Activated naive CD8-positive, alpha-beta T cell (primary cell): ENCODE data around the gene FBLN5.

Experiments
- H3K27ac Mint-ChIP-seq: one replicate; pipeline ENCODE4 v1.8.0; 2021; ENCODE audit warnings: mixed read lengths
- H3K27me3 Mint-ChIP-seq: one replicate; pipeline ENCODE4 v1.8.0; 2021; ENCODE audit warnings: mixed read lengths
- H3K36me3 Mint-ChIP-seq: one replicate; pipeline ENCODE4 v1.8.0; 2021; ENCODE audit warnings: mixed read lengths
- H3K4me1 Mint-ChIP-seq: one replicate; pipeline ENCODE4 v1.8.0; 2021; ENCODE audit warnings: low read depth, mixed read lengths
- H3K4me3 Mint-ChIP-seq: one replicate; pipeline ENCODE4 v1.8.0; 2021; ENCODE audit warnings: mild to moderate bottlenecking, mixed read lengths
- H3K9me3 Mint-ChIP-seq: one replicate; pipeline ENCODE4 v1.8.0; 2021; ENCODE audit warnings: low read depth, mixed read lengths

FBLN5 gene

GRCh38 chr14:91830777-91831176 lies 116.7 kb downstream of the FBLN5 start:
- H3K4me1 Mint-ChIP-seq = peaks cover 61% of the 10 kb centered on the region
- H3K36me3 Mint-ChIP-seq = peaks cover 10% of the 10 kb centered on the region
- peaks cover 7% of the 10 kb centered on the region for H3K9me3 Mint-ChIP-seq
- H3K27ac Mint-ChIP-seq = no peak overlapping the region
- no peak overlapping the region for H3K4me3 Mint-ChIP-seq
- no peaks in the 10 kb centered on the region for H3K27me3 Mint-ChIP-seq

- peaks cover 56% of the 10 kb centered on the region for H3K4me1 Mint-ChIP-seq
Measured at GRCh38 chr14:91829511-91829910, 118.0 kb downstream of the FBLN5 start.

GRCh38 chr14:91827746-91828145 lies 119.7 kb downstream of the FBLN5 start:
- peaks cover 22% of the 10 kb centered on the region for H3K36me3 Mint-ChIP-seq
- H3K9me3 Mint-ChIP-seq = peaks cover 7% of the 10 kb centered on the region
- no peaks in the 10 kb centered on the region for H3K27me3 Mint-ChIP-seq
- H3K27ac Mint-ChIP-seq = peak overlapping the region; percentile 0
- peaks cover 51% of the 10 kb centered on the region for H3K4me1 Mint-ChIP-seq
- H3K4me3 Mint-ChIP-seq = no peak overlapping the region

More at GRCh38 chr14:91829511-91829910, 118.0 kb downstream of the FBLN5 start:
- H3K9me3 Mint-ChIP-seq = peaks cover 7% of the 10 kb centered on the region
- H3K27me3 Mint-ChIP-seq = no peaks in the 10 kb centered on the region
- no peak overlapping the region for H3K4me3 Mint-ChIP-seq
- peak overlapping the region; percentile 47 for H3K27ac Mint-ChIP-seq
- peaks cover 16% of the 10 kb centered on the region for H3K36me3 Mint-ChIP-seq
